Gastroesophageal sphincter (tissue), 4 donors: ENCODE measurements around the gene MESD. TPM values are rescaled to one million over a fixed set of nuclear protein-coding genes. Genes with fewer than 3 reads are reported as not detected.
"Not testable (repeated sequence)": the region's sequence is repeated elsewhere in the genome, so short reads cannot be mapped to it uniquely, and the experiment has no call there.

Source experiments
- ATAC-seq: fragments of 150-250 bp; one replicate; pipeline ENCODE4 v1.9.1; 2016; ENCODE audit warnings: mild to moderate bottlenecking, moderate library complexity
- H3K27ac ChIP-seq, 4 donors: fragments of 200-600 bp; sonication (generic) in 3 of 4; 1 replicate in 3 of 4; 2 replicates in 1 of 4; pipeline ENCODE4 v1.5.1; 2016 to 2019
- H3K27me3 ChIP-seq: fragments of 200-600 bp; sonication (generic); one replicate; pipeline ENCODE4 v1.5.1; 2019
- H3K36me3 ChIP-seq, 2 donors: fragments of 200-600 bp; sonication (generic); one replicate each; pipeline ENCODE4 v1.5.1; 2019; ENCODE audit warnings: control low read depth in 1 of 2
- H3K4me1 ChIP-seq, 3 donors: fragments of 200-600 bp; sonication (generic); 1 replicate in 2 of 3; 2 replicates in 1 of 3; pipeline ENCODE4 v1.5.1; 2016 to 2019; ENCODE audit warnings: control low read depth in 2 of 3
- H3K4me3 ChIP-seq, 2 donors: fragments of 200-600 bp; sonication (generic); one replicate each; pipeline ENCODE4 v1.5.1; 2019; ENCODE audit warnings: mild to moderate bottlenecking in 1 of 2, moderate library complexity in 1 of 2
- H3K9me3 ChIP-seq, 3 donors: fragments of 200-600 bp; sonication (generic); one replicate each; pipeline ENCODE4 v1.5.1; 2017 to 2019; ENCODE audit warnings: control low read depth in 2 of 3
- CTCF ChIP-seq, 4 experiments: fragments of 200-600 bp in 2 of 4; fragments of 450-650 bp in 2 of 4; sonication (generic) in 1 of 4; IDR thresholded peaks; one replicate each; pipeline ENCODE4 v1.5.1; 2017 to 2019; ENCODE audit warnings: antibody characterized with exemption in 4 of 4, mild to moderate bottlenecking in 2 of 4, moderate library complexity in 2 of 4
- EP300 ChIP-seq: sonication (generic); formaldehyde crosslinking; IDR thresholded peaks from one replicate; pipeline ENCODE4 v1.6.1; 2017; ENCODE audit warnings: antibody characterized with exemption, mild to moderate bottlenecking
- POLR2A ChIP-seq, 2 donors: fragments of 450-650 bp; IDR thresholded peaks; one replicate each; pipeline ENCODE4 v1.6.1; 2017; ENCODE audit warnings: antibody characterized with exemption in 2 of 2, mild to moderate bottlenecking in 2 of 2, moderate library complexity in 1 of 2
- POLR2AphosphoS5 ChIP-seq: sonication (generic); formaldehyde crosslinking; IDR thresholded peaks from one replicate; pipeline ENCODE4 v1.6.1; 2017; ENCODE audit warnings: antibody characterized with exemption
- WGBS, 2 donors: methylation state at CpG; one replicate each; pipeline ENCODE4 v1.1.5; 2018; ENCODE audit warnings: low coverage in 1 of 2; 5-methylcytosine and 5-hydroxymethylcytosine counted together
- total RNA-seq, 4 donors: library from RNA; depleted of rRNA; stranded (reverse); fragments of >200 nt; gene quantifications; one replicate each; pipeline ENCODE4 v1.1.0, GENCODE V29; 2016

The MESD gene
- total RNA-seq, 4 donors from 2014 or later = 16.2 to 26.9 (median 20.1) TPM

DNA sequence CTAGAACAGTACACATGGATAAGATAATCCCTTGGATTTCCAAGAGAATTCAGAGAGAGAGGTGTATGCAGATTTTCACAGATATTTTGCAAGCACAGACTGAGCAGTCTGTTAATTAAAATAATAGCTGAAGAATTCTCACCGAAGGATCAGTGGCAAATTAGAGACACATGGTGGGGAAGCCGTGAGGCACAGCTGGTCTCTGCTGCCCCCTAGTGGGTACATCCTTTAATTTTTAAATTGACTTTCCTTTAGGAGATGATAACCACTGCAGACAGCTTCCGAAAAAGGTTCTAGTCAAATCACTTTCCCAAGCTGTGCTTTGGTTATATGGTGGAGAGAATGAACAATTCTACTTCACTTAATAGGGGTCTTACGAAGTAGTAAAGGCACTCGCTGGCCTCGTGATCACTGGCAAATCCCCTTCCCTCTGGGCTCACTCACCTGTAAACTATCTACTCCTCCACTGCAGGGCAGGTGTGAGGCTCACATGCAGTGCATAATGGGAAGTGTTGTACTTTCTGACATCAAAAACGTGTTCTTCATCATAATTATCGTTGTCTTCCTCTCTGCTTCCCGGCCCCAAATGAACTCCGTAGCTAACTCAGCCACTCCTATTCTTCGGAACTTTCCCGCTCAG lies 19.5 kb downstream of the MESD start:
- Histone ChIP-seq H3K4me3 (no peak overlapping the region), H3K9me3 (no peaks in the 10 kb centered on the region), H3K36me3 (peaks cover 0 to 43% of the 10 kb centered on the region in 2 donors), H3K4me1 (peaks cover 0 to 18% (median 0%) of the 10 kb centered on the region in 3 donors), H3K27ac (no peak overlapping the region), H3K27me3 (no peaks in the 10 kb centered on the region)
- peak; percentile 25 for ATAC-seq
- TF ChIP-seq EP300 (no peak), CTCF (IDR thresholded peaks at IDR 0.05) (peak; percentile 80 to 94 (median 84)), POLR2AphosphoS5 (no peak), POLR2A (IDR thresholded peaks at IDR 0.05) (no peak)
- 21 to 48% methylated on average over 6 to 12 of the region's 12 CpGs for WGBS, 2 donors

DNA sequence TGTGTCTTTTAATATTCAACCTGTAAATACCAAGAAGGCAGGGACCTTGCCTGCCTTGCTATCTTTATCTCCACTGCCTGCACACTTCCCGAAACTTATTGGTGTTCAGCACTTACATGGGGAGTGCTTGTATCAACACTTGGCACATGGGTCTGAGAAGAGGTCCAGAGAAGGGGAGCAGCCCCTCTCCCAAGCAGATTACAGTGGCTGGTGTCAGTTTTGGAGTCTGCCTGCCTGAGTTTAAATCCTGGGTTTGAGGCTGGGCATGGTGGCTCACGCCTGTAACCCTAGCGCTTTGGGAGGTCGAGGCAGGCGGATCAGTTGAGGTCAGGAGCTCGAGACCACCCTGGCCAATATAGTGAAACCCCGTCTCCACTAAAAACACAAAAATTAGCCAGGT lies 20.3 kb downstream of the MESD start:
- H3K36me3 ChIP-seq = peaks cover 0 to 43% of the 10 kb centered on the region in 2 donors
- H3K4me1 ChIP-seq = peaks cover 0 to 18% (median 0%) of the 10 kb centered on the region in 3 donors
- WGBS, 2 donors = no CpG with 5 or more reads among the region's 7 CpGs
- H3K27me3 ChIP-seq = no peaks in the 10 kb centered on the region
- no peak overlapping the region for H3K27ac ChIP-seq
- TF ChIP-seq CTCF (IDR thresholded peaks at IDR 0.05) (no peak), EP300 (no peak), POLR2AphosphoS5 (no peak), POLR2A (IDR thresholded peaks at IDR 0.05) (no peak)
- no peak for ATAC-seq
- no peak overlapping the region for H3K4me3 ChIP-seq
- no peaks in the 10 kb centered on the region for H3K9me3 ChIP-seq

GRCh38 chr15:80967991-80968510 lies 21.6 kb downstream of the MESD start:
- Histone ChIP-seq H3K4me1 (peaks cover 0 to 8% (median 0%) of the 10 kb centered on the region in 3 donors), H3K36me3 (peaks cover 0 to 38% of the 10 kb centered on the region in 2 donors), H3K9me3 (no peaks in the 10 kb centered on the region), H3K27me3 (no peaks in the 10 kb centered on the region), H3K4me3 (no peak overlapping the region), H3K27ac (no peak overlapping the region)
- 92% methylated on average over 2 of the region's 4 CpGs; no CpG with 5 or more reads in 1 of the 2 donors for WGBS, 2 donors
- no peak for ATAC-seq
- TF ChIP-seq POLR2AphosphoS5 = no peak
- TF ChIP-seq POLR2A (IDR thresholded peaks at IDR 0.05) = no peak

DNA sequence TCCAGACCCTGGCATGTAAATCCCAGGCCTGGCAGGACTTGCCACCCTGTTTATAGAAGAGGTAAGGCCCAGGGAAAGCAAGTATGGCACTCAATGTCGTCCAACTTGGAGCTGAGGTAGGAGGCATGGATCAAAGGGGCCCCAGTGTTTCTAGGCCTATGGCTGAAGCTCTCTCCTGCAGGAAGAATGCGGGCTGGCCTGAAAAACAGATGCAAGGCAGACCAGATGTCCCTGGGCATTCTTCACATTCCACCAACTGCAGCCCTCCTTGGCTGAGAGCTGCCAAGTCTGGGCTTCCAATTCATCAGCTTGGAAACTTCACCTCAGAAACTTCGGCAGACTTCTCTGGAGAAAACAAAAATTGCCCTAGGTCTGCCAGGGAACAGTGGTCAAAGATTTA lies 22.2 kb downstream of the MESD start:
- ATAC-seq = peak; percentile 43
- Histone ChIP-seq H3K4me1 (peaks cover 0 to 8% (median 0%) of the 10 kb centered on the region in 3 donors), H3K27ac (no peak overlapping the region)

DNA sequence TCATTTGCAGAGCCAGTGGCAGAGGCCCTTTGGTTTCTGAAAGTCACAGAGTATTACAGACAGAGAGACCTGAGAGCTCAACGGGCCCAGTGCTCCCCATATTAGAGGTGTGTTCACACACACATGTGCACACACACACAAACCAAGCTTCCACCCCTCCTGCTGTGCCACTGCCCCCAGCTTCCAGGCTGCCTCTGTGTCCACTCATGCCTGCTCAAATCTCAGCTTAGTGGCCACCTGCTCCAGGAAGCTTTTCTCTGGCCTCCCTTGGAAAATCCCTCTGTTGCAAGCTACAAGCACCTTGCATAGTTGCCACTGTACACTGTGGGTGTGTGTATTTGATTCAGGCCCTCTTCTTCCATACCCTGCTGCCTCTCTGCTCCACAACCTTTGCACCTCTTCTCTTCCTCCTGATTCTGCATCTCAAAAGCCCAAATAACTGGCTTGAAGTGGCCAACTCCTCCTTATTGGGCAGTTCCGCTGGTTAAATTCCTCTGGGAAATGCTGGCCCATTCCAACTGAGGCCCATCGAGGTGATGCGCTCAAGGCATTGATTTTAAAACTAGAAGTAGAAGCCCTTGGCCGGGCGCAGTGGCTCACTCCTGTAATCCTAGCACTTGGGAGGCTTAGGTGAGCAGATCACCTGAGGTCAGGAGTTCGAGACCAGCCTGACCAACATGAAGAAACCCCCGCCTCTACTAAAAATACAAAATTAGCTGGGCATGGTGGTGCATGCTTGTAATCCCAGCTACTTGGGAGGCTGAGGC lies 23.0 kb downstream of the MESD start:
- Histone ChIP-seq H3K9me3 (no peaks in the 10 kb centered on the region), H3K4me3 (no peak overlapping the region), H3K27me3 (no peaks in the 10 kb centered on the region), H3K4me1 (peaks cover 0 to 8% (median 0%) of the 10 kb centered on the region in 3 donors), H3K27ac (no peak overlapping the region), H3K36me3 (peaks cover 0 to 26% of the 10 kb centered on the region in 2 donors)
- TF ChIP-seq POLR2AphosphoS5 = no peak
- no peak for TF ChIP-seq EP300
- no peak for TF ChIP-seq CTCF (IDR thresholded peaks at IDR 0.05)
- no peak for TF ChIP-seq POLR2A (IDR thresholded peaks at IDR 0.05)
- 84 to 91% methylated on average over 3 to 5 of the region's 8 CpGs for WGBS, 2 donors
- ATAC-seq = no peak

More for the DNA sequence above, 22.2 kb downstream of the MESD start:
- Histone ChIP-seq H3K9me3 (no peaks in the 10 kb centered on the region), H3K4me3 (no peak overlapping the region), H3K27me3 (no peaks in the 10 kb centered on the region), H3K36me3 (peaks cover 0 to 32% of the 10 kb centered on the region in 2 donors)
- 55% methylated on average over 2 of the region's 3 CpGs; no CpG with 5 or more reads in 1 of the 2 donors for WGBS, 2 donors
- no peak for TF ChIP-seq EP300

DNA sequence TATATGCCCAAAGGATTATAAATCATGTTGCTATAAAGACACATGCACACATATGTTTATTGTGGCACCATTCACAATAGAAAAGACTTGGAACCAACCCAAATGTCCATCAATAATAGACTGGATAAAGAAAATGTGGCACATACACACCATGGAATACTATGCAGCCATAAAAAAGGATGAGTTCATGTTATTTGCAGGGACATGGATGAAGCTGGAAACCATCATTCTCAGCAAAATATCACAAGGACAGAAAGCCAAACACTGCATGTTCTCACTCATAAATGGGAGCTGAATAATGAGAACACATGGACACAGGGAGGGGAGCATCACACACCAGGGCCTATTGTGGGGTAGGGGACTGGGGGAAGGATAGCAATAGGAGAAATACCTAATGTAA lies 24.2 kb downstream of the MESD start:
- H3K36me3 ChIP-seq = peaks cover 0 to 26% of the 10 kb centered on the region in 2 donors
- ATAC-seq, H3K9me3 ChIP-seq, H3K27me3 ChIP-seq, H3K4me1 ChIP-seq, H3K27ac ChIP-seq, H3K4me3 ChIP-seq: not testable (repeated sequence)
